Measurements from ENCODE around the gene SLC4A8. TPM values are rescaled to one million over a fixed set of nuclear protein-coding genes. Genes with fewer than 3 reads are reported as not detected.

The SLC4A8 gene
- total RNA-seq (2014; rRNA removed; shearing (Covaris generic)), result 3.7 and 5.1 TPM in 2 replicates

GRCh38 chr12:51424662-51425539 is at the start of gene SLC4A8:
TSS of gene SLC4A8 (plus strand) at chr12:51424831. CDS start at chr12:51424988, 157 bp downstream.

GRCh38 chr12:51391283-51392123 is 33.1 kb upstream of the SLC4A8 start, which contains the start of gene GALNT6:
TSS of gene GALNT6 (minus strand) at chr12:51391406. CDS start at chr12:51379781, 11,625 bp downstream.

Other genes starting within 250 kb of the SLC4A8 start
- 2.0 and 4.0 TPM in 2 replicates for gene POU6F1, start 206.8 kb upstream of the SLC4A8 start, total RNA-seq (2014; rRNA removed; shearing (Covaris generic))
- gene DAZAP2, start 186.0 kb upstream of the SLC4A8 start, total RNA-seq (2014; rRNA removed; shearing (Covaris generic)), result 99.5 and 131 TPM in 2 replicates
- gene SMAGP, start 154.4 kb upstream of the SLC4A8 start, total RNA-seq (2014; rRNA removed; shearing (Covaris generic)), result 19.7 and 25.6 TPM in 2 replicates
- gene BIN2, start 100.7 kb upstream of the SLC4A8 start, total RNA-seq (2014; rRNA removed; shearing (Covaris generic)), result not detected in 2 replicates
- 0.27 TPM in 1 of 2 replicates, not detected in the other for gene CELA1, start 78.2 kb upstream of the SLC4A8 start, total RNA-seq (2014; rRNA removed; shearing (Covaris generic))
- gene GALNT6, start 33.4 kb upstream of the SLC4A8 start, total RNA-seq (2014; rRNA removed; shearing (Covaris generic)), result 8.0 and 9.7 TPM in 2 replicates
- gene SCN8A, start 166.4 kb downstream of the SLC4A8 start, total RNA-seq (2014; rRNA removed; shearing (Covaris generic)), result 2.0 and 5.9 TPM in 2 replicates

All from A375 (cell line).